HG03558 (cell line): ENCODE data around the gene RAD51B.

Experiments
- ATAC-seq: cut with Tn5 transposase; IDR thresholded peaks from one replicate; pipeline ENCODE4 v1.9.1; 2021; ENCODE audit warnings: moderate number of reproducible peaks; ENCODE audit not compliant: unreplicated experiment; ENCODE audit errors: extremely low read depth

RAD51B gene

DNA sequence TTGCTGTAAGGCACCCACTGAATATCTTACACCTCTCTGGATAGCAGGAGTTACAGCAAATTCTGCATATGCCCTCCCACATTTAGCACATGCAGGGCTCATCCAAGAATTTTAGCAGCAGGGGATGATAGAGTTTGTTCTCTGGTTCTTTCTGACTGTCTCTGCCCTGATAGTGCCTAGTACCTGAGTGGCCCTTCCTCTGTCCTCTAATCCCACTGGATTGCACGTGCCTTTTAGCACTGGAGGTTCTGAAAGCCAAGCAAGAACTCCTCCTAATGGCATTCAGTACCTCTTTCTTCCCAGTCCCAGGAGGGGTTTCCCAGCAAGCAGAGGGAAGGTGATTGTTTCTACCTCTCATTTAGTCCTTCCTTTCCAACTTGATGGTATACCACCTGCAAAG, 566.9 kb downstream of the RAD51B start:
- ATAC-seq = no peak

DNA sequence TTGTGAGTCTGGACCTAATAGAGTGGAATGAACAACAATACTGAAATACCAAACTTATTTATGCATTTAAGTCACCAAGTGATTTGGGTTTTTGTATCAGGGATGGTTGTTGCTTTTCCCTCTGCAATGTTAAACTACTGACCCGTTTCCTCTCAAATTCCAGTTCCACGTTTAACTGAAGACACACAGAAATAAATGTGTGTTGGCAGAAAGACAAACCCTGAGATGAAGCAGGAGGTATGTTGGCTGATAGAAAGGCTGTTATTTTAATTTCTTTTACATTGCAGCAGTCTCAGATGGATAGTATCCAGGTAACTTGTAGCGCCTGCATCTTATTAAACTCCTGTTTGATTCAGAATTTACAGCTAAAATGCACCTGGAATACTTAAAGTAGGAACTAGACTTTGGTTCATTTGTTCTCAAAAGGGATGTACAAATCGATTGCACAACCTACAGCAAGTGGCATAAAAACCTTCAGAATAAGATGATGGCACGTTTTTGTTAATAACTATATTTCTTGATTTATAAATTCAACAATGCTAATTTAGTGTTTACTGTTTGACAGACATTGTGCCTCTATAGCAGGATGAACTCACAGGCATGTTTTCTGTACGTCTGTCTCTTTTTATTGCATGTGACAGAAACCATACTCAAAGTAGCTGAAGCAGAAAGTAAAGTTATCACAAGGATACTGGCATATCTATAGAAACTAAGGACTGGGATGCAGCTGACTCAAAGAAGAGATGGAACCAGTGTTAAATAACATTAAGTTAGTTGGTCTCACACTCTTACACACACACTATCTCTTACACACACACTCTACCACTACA, 567.6 kb downstream of the RAD51B start:
- ATAC-seq = no peak

DNA sequence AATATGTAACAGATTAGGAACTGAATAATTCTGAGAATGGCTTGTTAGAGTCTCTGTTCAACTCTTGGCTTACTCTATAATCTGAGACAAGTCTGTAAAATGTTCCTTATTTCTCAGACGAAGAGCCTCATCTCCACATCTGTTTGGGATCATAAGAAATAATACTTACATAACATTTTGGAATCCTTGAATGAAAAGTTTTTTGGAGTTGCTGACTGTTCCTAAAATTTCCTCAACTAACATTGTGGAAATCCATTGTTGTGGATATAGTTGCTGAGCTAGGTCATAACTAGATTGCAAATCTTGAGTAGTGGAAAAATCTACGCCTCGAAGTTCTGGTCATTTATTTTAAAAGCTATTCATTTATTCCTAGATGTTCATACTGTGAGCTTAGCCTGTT, 570.4 kb downstream of the RAD51B start:
- no peak for ATAC-seq

DNA sequence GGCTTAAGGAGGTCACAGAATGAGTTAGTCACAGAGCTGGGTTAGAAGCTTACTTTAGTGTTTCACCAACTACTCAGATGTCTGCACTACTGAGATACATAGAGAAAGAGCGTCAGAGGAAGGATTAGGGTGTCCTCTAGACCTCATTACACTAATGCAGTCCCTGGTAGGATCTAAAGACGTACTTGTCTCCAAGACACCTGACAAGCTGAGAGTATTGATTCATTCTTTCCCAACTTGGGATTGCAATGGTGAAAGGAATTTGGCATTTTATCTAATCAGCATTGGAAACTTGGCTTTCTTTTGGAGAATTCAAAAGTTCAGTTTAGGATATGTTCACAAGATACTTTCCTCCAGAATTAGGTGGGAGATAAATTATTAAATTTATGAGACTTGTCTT, 571.2 kb downstream of the RAD51B start:
- ATAC-seq = no peak

DNA sequence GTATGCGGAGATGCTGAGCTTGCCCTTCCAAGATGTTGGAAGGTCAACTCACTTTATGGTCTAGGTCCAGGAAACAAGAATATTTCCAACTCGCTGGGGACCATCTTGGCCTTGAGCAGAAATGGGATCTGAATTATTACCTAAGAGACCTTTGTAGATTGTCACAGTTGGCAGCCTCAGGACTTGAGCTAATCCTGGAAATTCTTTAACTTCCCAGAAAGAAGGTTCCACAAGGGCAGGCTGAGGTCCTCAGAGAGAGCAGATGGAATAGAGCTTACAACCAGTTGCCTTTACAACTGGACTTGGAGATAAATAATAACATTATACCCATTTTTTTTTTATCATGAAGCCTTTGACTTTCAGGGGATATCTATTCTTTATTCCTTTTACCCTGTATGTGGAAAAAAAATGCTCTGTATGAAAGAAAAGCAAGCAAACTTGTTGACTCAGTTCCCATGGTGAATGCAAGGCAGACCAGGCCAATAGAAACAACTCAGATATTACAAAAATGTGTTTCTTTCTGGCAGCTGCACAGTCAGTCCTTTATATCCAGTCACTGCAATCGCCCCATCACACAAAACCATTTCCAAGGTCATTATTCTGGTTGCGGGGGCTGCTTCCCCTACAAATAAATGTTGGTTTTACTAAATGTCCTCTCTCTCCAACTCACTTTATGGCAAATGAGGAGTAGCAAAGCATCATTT, 571.9 kb downstream of the RAD51B start:
- ATAC-seq = no peak

DNA sequence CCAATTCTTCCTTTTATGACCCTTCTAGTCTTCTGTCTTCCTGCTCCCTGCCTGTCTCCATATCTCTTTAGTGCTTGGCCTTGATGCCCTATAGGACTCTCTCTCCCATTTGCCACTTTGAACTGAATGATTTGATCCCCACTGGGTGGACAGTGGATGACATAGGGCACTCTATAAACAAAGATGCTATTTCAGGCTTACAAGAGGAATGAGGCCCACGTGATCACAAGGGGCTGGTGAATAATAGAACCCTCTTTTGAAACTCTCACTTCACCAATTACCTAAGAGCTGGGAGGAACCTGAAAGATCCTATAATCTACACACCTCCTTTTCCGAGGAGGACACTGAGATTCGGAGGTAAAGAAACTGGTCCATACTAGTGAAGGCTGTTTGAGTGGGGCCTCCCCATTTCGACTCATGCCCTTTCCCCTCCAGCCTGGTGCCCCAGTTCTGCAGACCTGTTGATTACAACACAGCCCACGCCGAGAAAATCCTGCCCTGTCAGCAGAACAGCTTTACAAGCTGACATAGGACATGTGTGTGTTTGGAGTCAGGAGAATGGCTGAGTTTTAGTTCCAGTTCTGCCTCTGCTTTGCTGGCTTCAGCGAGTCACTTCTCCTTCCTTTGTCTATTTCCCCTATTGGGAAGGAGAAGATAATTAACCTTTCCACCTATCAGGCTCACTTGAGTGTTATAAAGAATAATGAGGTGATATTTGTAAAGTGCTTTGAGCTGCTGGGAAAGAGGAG, 573.0 kb downstream of the RAD51B start:
- no peak for ATAC-seq

DNA sequence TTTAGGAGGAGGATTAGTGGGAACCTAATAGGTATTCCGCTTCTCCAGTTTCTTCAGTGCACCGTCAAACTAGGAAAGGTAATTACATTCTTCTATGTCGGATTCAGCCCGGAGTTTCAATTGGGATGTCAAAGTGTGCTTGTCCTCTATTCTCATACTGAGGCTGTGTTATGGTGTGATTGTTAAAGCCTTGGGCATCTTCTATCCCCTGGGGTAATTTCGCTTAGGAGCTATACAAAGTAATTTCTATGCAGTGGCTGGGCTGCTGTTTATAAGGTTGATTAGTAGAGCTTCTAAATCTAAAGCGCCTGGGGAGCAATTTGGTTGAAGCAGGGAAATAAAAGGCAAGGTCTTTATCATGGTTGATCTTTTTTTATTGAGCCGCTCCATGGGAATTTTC, 573.7 kb downstream of the RAD51B start:
- no peak for ATAC-seq

DNA sequence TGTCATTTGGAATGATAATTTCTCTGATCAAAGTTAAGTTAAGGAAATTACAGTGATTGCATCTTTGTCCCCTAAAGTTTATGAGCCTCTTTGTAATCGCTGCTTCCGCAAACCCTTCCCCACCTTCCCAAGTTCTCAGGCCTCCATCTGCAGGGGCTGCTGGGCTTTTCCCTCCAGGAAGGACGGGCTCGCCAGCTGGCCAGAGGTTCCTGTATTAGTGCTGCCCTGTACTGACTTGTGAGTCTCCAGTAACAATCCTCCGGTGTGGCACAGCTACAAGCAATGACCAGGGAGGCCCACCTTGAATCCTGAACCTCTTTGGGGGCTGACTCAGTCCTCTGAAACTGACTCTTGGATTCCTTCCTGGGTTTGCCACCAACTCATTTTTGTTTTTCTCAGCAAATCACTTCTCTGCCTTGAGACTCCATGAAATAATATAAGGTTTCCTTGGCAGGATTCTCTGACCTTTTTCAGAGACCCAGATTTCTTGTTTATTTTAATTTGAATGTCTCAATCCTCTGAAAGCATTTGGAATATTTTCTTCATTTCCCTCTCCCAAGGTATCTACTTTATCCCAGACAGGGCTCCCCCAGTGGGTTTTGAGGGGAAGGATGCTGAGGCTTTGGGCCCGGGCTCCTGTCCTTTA, 574.7 kb downstream of the RAD51B start:
- no peak for ATAC-seq

DNA sequence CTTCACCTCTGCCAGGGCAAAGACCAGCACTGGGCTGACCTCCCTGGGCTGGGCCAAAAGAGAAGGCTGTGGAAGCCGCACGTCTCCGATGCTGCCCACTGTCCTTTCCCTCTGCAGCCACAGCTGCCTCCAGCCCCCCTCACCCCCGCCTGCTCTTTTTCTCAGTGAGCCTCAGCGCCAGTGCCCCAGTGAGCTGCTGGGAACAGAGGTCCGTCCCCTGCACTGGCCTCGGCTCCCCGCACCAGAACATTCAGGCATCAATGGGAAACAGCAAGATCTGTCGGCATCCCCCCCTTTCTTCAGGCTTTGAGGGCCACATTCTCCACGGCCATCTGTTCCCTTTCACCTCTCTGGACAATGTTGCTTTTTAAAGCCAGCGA, 575.2 kb downstream of the RAD51B start:
- ATAC-seq = no peak

DNA sequence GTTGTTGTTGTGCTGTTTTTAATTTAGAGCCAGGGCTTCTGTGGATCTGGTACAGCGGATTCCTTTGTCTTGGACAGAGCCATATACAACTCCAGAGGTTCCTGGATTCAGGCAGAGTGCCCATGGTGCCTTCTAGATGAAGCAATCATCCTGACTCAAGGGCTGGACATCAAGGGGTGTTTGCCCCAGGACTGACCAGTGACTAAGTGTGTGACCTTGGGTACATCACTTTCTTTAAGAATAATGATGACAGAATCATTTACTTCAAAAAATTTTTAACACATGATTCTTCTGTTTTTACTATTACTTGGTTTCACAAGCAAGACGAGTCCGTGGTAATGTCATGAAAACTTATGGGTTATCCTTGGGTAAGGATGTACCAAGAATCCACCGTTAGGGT, 576.0 kb downstream of the RAD51B start:
- no peak for ATAC-seq

DNA sequence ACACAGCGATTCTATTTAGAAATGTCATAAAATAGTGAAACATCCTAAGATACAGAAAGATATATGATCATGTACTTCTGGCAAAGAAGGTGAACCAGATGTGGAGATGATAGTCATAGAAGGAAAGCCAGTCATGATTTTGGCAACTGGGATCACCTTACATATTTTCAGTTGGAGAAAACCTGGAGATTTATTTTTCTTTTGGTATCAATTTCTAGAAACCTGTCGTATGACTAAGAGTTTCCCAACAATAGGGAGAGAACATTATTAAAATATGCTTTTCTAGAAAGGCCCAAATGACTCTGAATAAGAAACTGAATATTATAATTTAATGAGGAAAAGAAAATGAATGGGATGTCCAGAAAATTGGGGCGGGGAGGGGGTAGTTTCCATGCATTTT, 576.9 kb downstream of the RAD51B start:
- ATAC-seq = no peak

DNA sequence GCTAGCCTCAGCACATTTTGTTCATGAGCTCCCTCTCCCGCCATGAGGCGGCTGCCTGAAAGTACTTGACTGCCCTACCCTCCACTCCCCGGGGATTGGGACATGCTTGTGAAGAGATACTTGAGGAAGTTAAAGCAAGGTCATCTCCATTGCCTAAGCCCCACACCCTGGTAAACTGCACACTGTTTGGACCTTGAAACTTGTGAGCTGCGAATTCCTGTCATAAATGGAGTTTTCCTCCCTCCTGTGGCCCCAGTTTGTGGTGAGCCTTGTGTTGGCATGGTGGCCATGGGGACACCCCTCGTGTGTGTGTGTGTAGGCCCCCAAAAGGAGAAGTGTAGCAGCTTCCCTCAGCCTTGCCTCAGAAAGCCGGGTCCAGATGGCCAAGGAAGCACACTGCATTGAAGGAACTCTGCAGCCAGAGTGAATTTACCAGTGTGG, 577.8 kb downstream of the RAD51B start:
- ATAC-seq = no peak

DNA sequence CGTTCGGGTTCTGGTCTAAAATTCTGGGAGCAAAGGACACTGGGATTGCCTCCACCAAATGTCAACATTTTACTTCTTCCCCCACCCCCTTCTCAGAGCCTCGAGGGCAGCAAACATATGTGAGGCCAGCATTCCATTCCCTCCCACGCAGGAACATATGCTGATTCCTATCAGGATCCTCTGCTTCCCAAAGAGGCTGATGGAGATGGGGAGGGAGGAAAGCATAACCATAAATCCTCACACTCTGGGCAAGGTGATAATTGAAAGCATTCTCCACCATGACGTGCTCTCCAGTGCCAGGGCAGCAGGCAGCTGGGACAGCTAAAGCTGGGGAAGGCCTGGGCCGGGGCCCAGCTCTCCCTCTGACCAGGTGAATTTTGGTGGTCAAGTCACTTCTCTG, 578.2 kb downstream of the RAD51B start:
- ATAC-seq = no peak

DNA sequence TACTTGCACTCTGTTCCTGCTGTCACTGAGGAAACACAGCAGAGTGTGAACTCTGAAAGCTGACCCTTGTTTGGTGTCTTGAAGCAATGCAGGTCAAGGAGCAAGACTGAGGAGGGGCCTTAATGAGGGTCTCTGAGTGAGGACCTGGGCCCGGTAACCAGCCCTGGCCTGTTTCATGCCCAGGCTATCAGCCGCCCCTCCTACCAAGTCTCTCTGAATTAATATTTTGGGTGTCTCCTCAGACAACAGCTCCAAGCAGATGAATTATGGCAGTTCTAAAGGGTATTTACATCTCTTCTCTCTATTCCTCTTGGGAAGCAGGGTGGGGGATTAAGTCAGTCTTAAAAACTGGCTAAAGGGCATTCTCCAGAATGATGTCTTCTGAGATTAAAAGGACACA, 578.8 kb downstream of the RAD51B start:
- ATAC-seq = no peak

DNA sequence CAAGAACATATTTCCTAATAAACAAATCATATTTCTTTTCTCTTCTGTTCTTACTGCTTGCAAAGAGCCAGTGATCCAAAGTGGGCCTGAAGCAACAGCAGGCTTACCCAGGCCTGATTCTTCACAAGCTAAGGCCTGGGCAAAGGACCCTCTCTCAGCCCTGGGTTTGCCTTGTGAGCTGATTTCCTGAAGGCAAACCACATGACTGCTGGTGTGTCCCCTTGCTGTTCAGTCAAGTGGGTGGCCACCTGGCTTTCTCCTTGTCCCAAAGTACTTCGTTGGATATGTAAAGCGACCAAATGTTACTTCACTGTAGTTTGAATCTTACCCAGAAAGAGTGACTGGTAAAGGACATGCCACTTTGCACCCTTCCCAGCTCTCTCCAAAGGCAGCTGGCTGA, 580.4 kb downstream of the RAD51B start:
- no peak for ATAC-seq

DNA sequence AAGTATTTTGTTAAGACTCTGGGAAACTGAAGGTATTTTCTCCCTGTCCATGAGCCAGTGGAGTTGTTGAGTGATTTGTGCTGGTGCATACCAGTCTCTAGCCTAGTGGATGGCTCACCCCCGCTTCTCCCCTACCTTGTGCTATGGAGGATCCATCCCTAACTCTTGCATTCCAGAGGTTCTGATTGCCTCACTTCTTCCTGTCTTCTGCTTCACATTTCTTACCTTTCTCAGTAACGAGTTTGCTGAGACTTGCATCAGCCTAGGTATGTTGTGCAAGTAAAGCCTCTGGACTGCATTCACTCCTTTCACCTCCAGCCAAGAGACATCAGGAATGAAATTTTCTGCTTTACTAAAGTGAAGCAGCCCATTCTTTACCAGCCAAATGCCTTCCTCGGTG, 581.7 kb downstream of the RAD51B start:
- no peak for ATAC-seq

DNA sequence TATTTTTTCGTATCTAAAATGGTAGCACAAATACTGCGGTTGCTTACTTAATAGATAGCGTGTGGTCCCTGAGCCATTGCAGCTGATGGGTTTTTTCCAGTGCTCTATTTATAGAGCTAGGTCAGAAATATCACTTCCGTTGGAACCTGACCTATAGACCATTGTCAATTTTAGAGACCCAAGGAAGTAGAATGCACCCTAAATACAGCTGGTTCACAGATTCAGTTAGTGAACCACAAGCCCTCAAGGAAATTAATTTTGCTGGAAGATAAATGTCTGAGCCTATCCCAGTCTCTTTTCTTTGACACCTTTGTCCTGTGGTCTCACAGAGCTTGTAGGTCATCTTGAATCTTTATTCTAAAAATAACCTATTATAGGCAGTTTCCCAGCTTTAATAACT, 582.3 kb downstream of the RAD51B start:
- ATAC-seq = peak; percentile 47

DNA sequence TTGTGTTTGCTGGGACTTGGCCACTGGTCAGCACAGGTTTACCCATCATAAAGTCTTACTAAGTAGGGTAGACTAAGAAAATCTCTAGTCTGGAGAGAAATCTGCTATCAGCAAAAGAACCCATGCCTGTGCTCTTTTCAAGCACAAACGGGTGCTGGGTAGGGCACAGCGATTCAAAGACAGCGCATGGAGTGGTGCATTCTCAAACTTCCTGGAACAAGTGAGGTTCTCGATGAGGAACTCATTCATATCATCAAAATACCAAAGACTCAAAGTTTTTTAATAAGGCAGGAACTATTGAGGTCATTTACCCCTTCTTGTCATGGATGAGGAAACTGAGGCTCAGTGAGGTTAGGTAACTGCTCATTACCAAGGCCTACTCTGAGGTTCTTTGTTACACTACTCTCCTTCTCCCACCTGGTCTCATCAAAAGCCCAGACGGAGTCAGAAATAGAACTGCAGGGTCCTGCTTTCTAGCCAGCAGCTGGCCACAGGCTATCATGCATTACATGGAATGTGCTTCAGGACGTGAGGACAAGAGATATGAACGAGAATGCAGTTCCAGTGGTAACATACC, 583.0 kb downstream of the RAD51B start:
- ATAC-seq = no peak

DNA sequence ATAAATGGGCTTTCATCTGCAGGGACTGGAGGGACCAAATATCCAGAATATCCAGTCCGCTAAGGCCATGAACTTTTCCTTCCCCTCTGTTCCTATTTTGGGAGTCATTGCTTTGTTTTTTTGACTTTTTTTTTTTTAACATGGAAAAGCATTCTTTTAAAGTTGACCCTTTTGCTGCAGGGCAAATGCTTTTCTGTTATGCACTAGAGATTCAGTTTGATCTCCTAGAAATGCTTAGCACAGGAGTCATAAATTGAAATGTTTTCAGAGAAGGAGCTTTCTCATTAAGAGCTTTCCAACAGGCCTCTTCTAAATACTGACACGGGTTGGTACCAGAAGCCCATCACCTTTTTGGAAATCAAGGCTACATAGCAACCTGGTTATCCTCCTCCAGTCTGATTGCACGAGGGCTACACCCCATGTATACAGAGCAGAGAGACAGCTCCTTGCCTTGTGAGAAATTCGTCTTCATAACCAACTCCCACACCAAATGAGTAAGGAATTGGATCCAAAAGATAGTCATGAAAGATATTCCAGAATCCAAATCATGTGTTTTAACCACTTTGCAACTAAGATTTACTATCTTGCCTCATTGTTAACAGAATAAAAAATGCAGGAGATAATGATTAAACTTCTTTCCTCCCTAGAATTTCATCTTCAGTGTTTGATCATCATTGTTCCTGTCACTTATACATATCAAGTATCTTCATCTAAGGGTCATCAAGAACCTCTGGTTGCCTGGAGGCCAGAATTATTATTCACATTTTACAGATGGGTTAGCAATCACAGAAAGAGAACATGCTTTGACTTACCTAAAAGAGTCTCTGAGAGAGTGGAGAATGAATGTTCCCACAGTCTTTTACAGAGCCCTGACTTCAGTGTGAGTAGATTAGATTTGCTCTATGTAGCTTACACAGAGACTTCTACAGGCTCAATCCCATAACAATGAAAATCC, 583.9 kb downstream of the RAD51B start:
- no peak for ATAC-seq
